PFSK-1 (cell line): ENCODE data around the gene CALHM4.

Source experiments
- POLR2AphosphoS5 ChIP-seq: IDR thresholded peaks from 2 replicates; pipeline ENCODE4 v1.6.1; 2012; ENCODE audit warnings: low read depth, mild to moderate bottlenecking, control low read depth, low read length, moderate library complexity
- SIN3A ChIP-seq: IDR thresholded peaks from 2 replicates; pipeline ENCODE4 v1.6.1; 2012; ENCODE audit warnings: mild to moderate bottlenecking, low read length, moderate library complexity, borderline replicate concordance; ENCODE audit not compliant: insufficient read depth
- TAF1 ChIP-seq: IDR thresholded peaks from 2 replicates; pipeline ENCODE4 v1.6.1; 2012; ENCODE audit warnings: low read length, control low read depth, borderline replicate concordance; ENCODE audit not compliant: insufficient read depth

DNA sequence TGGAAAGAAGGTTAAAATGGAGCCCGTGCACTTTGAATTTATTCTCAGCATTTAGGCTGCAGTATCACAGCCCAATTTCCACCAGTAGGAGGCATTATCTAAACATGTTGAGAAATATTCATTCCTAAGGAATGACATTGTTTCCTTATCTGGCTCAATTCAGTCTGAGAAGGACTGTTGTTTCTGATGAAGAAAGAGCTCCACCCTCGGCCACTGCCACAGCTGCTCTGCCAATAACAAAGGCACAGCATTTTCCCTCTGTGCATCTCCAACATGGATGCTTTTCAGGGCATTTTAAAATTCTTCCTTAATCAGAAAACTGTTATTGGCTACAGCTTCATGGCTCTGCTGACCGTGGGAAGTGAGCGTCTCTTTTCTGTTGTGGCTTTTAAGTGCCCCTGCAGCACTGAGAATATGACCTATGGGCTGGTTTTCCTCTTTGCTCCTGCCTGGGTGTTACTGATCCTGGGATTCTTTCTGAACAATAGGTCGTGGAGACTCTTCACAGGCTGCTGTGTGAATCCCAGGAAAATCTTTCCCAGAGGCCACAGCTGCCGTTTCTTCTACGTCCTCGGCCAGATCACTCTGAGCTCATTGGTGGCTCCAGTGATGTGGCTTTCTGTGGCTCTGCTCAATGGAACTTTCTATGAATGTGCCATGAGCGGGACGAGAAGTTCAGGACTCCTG lies 42.0 kb upstream of the CALHM4 start, which contains the start of gene CALHM5:
- TF ChIP-seq TAF1: no peak
- no peak for TF ChIP-seq POLR2AphosphoS5
- no peak for TF ChIP-seq SIN3A
